HFF-Myc (cell line): ENCODE results near the gene DNAJC4.

Experiments used
- DNase-seq: peaks from one replicate; pipeline ENCODE4 v3.0.0-alpha.2; 2011; ENCODE audit warnings: low read depth; ENCODE audit errors: extremely low read depth
- H3K4me3 ChIP-seq: replicated peaks from 2 replicates; pipeline ENCODE4 v1.5.1; 2011; ENCODE audit warnings: low read depth, mild to moderate bottlenecking, control low read depth, low read length
- TF ChIP-seq, protein P1 (sequence below): IDR thresholded peaks from 2 replicates; pipeline ENCODE4 v1.5.1; 2012; ENCODE audit warnings: mild to moderate bottlenecking, low read depth, low read length, control low read depth; ENCODE audit errors: missing control alignments

DNAJC4 gene

DNA sequence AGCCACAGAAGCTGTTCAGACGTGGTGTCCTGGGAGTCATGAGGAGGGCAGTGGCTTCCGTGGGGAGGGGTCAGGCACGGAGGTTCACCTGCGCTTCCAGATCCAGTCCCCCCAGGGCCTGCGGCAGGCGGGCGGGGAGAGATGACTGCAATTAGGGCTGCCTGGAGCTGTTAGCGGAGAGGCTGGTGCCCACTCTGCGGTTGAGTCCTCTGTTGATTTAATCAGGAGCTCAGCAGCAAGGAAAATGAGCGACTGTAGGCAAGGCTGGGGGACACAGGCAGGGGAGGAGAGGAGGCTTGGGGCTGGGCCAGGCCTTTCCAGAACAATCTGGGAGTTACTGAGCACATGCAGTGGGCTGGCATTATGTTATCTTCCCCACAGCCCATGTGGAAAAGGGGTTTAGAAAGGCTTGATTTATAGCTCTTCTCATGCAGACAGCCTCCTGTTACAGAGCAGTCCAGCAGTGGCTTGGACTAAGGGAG lies 34.1 kb downstream of the DNAJC4 start:
- no peak overlapping the region for H3K4me3 ChIP-seq
- TF ChIP-seq, protein P1, sequence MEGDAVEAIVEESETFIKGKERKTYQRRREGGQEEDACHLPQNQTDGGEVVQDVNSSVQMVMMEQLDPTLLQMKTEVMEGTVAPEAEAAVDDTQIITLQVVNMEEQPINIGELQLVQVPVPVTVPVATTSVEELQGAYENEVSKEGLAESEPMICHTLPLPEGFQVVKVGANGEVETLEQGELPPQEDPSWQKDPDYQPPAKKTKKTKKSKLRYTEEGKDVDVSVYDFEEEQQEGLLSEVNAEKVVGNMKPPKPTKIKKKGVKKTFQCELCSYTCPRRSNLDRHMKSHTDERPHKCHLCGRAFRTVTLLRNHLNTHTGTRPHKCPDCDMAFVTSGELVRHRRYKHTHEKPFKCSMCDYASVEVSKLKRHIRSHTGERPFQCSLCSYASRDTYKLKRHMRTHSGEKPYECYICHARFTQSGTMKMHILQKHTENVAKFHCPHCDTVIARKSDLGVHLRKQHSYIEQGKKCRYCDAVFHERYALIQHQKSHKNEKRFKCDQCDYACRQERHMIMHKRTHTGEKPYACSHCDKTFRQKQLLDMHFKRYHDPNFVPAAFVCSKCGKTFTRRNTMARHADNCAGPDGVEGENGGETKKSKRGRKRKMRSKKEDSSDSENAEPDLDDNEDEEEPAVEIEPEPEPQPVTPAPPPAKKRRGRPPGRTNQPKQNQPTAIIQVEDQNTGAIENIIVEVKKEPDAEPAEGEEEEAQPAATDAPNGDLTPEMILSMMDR = no peak
- no peak for DNase-seq

DNA sequence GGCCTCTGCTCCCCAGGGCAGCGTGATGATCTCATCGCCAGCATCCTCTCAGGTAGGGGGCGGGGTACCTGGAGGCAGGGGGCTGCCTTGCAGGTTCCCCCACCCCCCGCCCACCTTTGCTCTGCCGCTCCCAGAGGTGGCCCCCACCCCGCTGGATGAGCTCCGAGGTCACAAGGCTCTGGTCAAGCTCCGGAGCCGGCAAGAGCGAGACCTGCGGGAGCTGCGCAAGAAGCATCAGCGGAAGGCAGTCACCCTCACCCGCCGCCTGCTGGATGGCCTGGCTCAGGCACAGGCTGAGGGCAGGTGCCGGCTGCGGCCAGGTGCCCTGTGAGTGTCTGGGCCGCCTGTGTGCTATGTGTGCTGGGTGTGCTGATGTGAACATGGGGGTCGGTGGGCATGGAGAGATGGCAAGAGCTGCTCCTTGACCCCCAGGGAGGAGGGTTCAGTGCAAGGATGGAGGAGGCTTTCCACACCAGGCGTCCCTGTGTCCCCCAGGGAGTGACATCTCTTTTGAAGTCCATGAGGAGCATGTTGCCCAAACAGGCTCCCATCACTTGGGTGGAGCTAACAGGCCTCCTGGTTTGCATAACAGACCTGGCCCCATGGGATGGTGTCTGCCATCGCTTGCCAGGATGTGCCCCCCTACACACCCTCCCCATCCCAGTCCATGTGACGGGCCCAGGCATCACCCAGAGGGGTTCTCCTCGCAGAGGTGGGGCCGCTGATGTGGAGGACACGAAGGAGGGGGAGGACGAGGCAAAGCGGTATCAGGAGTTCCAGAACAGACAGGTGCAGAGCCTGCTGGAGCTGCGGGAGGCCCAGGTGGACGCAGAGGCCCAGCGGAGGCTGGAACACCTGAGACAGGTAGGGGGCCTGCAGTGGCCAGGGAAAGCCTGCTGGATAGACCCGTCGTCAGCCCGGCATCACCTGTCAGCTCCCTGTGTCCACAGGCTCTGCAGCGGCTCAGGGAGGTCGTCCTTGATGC lies 35.1 kb downstream of the DNAJC4 start:
- H3K4me3 ChIP-seq = no peak overlapping the region
- TF ChIP-seq, protein P1 = no peak
- DNase-seq = no peak

DNA sequence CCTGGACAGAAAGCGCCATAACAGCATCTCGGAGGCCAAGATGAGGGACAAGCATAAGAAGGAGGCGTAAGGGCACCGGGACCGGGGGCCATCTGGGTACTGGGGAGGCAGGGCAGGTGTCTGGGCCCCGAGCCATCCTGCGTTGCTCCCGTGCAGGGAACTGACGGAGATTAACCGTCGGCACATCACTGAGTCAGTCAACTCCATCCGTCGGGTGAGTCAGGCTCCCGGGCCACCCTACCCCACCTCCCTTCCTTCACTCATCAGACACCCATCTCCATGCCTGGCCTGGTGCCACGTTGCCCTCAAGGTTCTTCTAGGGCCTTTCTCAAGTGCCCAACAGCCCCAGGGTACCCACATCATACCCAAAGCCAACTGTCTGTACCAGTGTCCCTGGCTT lies 36.0 kb downstream of the DNAJC4 start:
- H3K4me3 ChIP-seq = no peak overlapping the region
- DNase-seq = no peak
- TF ChIP-seq, protein P1 = no peak

GRCh38 chr11:64267207-64267945 lies 37.0 kb downstream of the DNAJC4 start:
- TF ChIP-seq, protein P1 = no peak
- no peak for DNase-seq
- H3K4me3 ChIP-seq = no peak overlapping the region

DNA sequence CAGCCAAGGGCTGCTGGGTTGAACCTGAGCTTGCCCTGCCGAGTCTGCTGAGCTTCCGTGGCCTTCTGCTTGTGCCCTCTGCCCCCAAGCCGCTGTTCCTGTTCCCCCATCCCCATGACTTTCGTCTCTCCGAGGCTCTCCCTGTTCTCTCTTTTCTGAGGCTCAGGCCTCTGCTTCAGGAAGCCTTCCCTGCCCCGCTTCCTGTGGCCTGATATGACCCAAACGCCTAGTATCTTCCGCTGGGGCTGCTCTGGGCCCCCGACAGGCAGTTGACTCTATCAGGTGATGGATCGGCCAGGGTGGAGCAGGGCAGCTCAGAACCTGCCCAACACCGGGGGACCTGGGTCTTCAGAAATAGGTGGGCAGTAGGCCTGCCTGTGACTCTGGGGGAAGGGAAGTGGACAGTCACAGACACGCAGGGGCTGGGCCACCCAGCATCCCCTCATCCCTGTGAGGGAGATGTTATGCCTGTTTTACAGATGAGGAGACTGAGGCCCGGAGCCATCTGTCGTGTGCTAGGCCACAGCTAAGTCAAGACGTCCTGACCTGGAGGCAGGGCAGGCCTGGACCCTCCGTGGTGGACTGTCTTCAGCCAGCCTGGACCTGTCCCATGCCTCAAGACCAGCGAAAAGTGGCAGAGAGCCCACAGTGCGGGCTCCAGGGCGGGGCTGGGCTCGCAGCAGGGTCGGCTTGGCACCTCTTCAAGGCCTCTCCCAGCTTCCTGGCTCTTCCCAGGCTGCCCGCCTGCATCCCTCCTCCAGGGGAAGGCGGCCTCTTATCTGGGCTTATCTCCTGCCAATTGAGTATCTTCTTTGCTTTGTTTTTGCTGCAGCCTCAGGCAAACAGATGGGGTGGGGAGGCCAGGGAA lies 37.9 kb downstream of the DNAJC4 start:
- DNase-seq = no peak
- TF ChIP-seq, protein P1 = no peak
- H3K4me3 ChIP-seq = peak overlapping the region; percentile 69

DNA sequence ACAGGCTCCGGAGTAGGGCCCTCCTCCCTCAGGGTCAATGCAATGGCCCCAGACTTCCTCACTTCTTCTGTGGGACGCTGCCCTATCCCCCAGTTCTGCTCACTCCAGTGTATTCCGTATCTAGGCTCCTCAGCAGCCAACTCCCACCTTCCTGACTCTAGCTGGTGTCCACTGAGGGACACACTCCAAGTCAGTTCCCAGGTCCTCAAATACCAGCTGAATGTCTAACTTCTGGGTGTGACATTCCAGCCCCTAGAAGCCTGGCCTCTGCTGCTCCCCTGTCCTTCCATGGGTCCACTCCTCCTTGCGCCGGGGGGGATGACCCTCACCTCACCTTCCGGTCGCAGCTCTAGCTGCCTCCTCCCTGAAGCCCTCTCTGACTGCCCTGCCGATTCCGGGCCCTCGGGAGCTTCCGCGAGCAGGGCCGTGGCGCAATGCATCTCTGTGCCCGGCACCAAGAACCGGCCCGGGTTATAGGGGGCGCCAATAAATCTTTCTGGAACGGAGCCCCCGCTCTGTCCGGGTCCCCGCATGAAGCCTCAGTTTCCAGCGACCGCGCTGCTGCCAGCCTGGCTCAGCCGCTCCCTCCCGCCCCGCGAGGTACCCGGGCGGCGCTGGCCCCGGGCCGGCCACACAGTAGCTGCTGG lies 38.7 kb downstream of the DNAJC4 start:
- peak overlapping the region; percentile 69 for H3K4me3 ChIP-seq
- DNase-seq = no peak
- TF ChIP-seq, protein P1 = no peak
